Natural killer cell (primary cell): Measurements from ENCODE around the gene ATG12. TPM values are rescaled to one million over a fixed set of nuclear protein-coding genes. Genes with fewer than 3 reads are reported as not detected.

Experiments
- ATAC-seq, 3 donors: fragments of 150-1000 bp in 2 of 3; fragments of 200-7000 bp in 1 of 3; cut with Tn5 transposase; 1 replicate in 1 of 3; 2 replicates in 2 of 3; pipeline ENCODE4 v1.10.0; 2021; ENCODE audit warnings: mild to moderate bottlenecking in 2 of 3, moderate library complexity in 2 of 3
- DNase-seq, 2 donors: peaks; one replicate each; pipeline versions ENCODE4 v3.0.0 to v3.0.0-alpha.2; 2013 to 2021; ENCODE audit warnings: mixed read lengths in 1 of 2
- H3K27ac ChIP-seq: one replicate; pipeline ENCODE4 v1.5.1; 2013; ENCODE audit warnings: mild to moderate bottlenecking, low read length
- H3K27me3 ChIP-seq: one replicate; pipeline ENCODE4 v1.6.1; 2013; ENCODE audit warnings: low read length; ENCODE audit not compliant: control insufficient read depth, insufficient read depth
- H3K36me3 ChIP-seq: one replicate; pipeline ENCODE4 v1.6.1; 2013; ENCODE audit warnings: low read length; ENCODE audit not compliant: control insufficient read depth, insufficient read depth
- H3K4me1 ChIP-seq: one replicate; pipeline ENCODE4 v1.6.1; 2013; ENCODE audit warnings: low read length; ENCODE audit not compliant: control insufficient read depth, insufficient read depth
- H3K4me3 ChIP-seq: one replicate; pipeline ENCODE4 v1.5.1; 2013; ENCODE audit warnings: low read length
- H3K9me3 ChIP-seq: one replicate; pipeline ENCODE4 v1.6.1; 2013; ENCODE audit warnings: low read length; ENCODE audit not compliant: control insufficient read depth, insufficient read depth
- H3K27ac Mint-ChIP-seq, 2 donors: one replicate each; pipeline ENCODE4 v1.8.0; 2022; ENCODE audit warnings: mild to moderate bottlenecking in 2 of 2, mixed read lengths in 2 of 2, moderate library complexity in 1 of 2
- H3K27me3 Mint-ChIP-seq, 2 donors: one replicate each; pipeline ENCODE4 v1.8.0; 2022; ENCODE audit warnings: low read depth in 2 of 2, mixed read lengths in 2 of 2
- H3K36me3 Mint-ChIP-seq: one replicate; pipeline ENCODE4 v1.8.0; 2022; ENCODE audit warnings: mixed read lengths
- H3K4me1 Mint-ChIP-seq, 2 donors: one replicate each; pipeline ENCODE4 v1.8.0; 2022; ENCODE audit warnings: mixed read lengths in 2 of 2
- H3K4me3 Mint-ChIP-seq: one replicate; pipeline ENCODE4 v1.8.0; 2022; ENCODE audit warnings: mild to moderate bottlenecking, moderate library complexity, mixed read lengths
- H3K9me3 Mint-ChIP-seq, 2 donors: one replicate each; pipeline ENCODE4 v1.8.0; 2022; ENCODE audit warnings: mixed read lengths in 2 of 2
- WGBS: methylation state at CpG from one replicate; pipeline ENCODE4 v1.1.7; 2013; ENCODE audit warnings: missing lambda C conversion rate; ENCODE audit not compliant: insufficient coverage; 5-methylcytosine and 5-hydroxymethylcytosine counted together
- intact Hi-C: fragments of 100-400 bp; cut with micrococcal nuclease; formaldehyde crosslinking; loops from one replicate; pipeline ENCODE4 v1.14.2; 2022
- total RNA-seq, 4 donors: library from RNA; stranded (reverse); fragments of 120-200 nt in 1 of 4; gene quantifications; one replicate each; pipeline versions ENCODE4 v1.2.3 to v1.2.4, GENCODE V29; 2013 to 2022
- TF ChIP-seq, protein P1 (sequence below): fragments of 200-600 bp; IDR thresholded peaks from one replicate; pipeline ENCODE4 v1.8.0; 2022; ENCODE audit warnings: antibody characterized with exemption

Gene ATG12
- total RNA-seq, 3 donors from 2014 or later (not counting 1 experiment from before 2014, with no cell fraction given): 88.9 to 108 (median 92.9) TPM

DNA sequence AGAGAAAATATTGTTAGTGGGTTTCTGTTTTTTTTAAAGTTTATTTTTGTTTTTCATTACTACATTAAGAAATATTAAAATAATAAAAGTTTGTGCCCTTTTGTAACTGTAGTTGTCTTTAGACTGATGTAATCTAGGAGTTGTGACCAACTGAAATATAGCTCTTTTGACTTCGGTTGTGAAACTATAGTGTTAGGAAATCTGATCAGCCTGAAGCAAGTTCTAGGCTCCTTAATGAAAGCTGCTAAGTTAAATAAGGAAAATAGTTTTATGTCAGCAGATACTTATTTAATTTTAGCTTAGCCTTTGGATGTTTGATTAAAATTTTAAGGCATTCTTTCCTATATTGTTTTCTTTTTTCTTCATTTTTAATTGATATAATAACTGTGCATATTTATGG, 14.6 kb upstream of the ATG12 start:
- Mint-ChIP-seq H3K36me3 (no peaks in the 10 kb centered on the region), H3K9me3 (no peaks in the 10 kb centered on the region), H3K4me1 (peaks cover 27 to 31% of the 10 kb centered on the region in 2 donors), H3K4me3 (no peak overlapping the region), H3K27ac (no peak overlapping the region), H3K27me3 (no peaks in the 10 kb centered on the region)
- Histone ChIP-seq H3K4me1 (no peaks in the 10 kb centered on the region), H3K4me3 (no peak overlapping the region), H3K27me3 (no peaks in the 10 kb centered on the region), H3K27ac (no peak overlapping the region), H3K9me3 (no peaks in the 10 kb centered on the region), H3K36me3 (no peaks in the 10 kb centered on the region)
- WGBS: 83% methylated on average over 1 of the region's 1 CpG
- TF ChIP-seq, protein P1, sequence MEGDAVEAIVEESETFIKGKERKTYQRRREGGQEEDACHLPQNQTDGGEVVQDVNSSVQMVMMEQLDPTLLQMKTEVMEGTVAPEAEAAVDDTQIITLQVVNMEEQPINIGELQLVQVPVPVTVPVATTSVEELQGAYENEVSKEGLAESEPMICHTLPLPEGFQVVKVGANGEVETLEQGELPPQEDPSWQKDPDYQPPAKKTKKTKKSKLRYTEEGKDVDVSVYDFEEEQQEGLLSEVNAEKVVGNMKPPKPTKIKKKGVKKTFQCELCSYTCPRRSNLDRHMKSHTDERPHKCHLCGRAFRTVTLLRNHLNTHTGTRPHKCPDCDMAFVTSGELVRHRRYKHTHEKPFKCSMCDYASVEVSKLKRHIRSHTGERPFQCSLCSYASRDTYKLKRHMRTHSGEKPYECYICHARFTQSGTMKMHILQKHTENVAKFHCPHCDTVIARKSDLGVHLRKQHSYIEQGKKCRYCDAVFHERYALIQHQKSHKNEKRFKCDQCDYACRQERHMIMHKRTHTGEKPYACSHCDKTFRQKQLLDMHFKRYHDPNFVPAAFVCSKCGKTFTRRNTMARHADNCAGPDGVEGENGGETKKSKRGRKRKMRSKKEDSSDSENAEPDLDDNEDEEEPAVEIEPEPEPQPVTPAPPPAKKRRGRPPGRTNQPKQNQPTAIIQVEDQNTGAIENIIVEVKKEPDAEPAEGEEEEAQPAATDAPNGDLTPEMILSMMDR: no peak
- ATAC-seq (no peak), DNase-seq (no peak)
- intact Hi-C loops: no loop called here

DNA sequence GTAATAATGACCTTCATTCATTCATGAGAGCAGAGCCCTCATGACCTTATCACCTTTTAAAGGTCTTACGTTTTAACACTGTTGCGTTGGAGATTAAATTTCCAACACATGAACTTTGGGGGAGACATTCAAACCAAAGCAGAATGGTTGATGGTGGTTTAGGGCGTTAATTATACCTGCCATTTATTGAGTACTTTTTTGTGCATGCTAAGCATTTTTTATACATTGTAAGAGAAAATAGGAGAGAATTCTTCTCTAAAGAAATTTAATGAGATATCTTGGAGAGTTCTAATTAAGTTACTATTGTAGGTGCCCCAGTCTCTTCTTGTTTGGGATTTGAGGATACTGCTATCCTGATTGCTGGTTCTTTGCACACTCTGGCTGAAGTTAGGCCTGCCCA, 12.8 kb upstream of the ATG12 start:
- no peak overlapping the region for H3K27ac ChIP-seq
- peaks cover 20 to 34% of the 10 kb centered on the region in 2 donors for H3K4me1 Mint-ChIP-seq
- no peaks in the 10 kb centered on the region for H3K4me1 ChIP-seq
- H3K27me3 Mint-ChIP-seq: no peaks in the 10 kb centered on the region
- H3K27ac Mint-ChIP-seq: no peak overlapping the region
- no peak for ATAC-seq
- H3K36me3 Mint-ChIP-seq: no peaks in the 10 kb centered on the region
- H3K27me3 ChIP-seq: no peaks in the 10 kb centered on the region
- 100% methylated on average over 3 of the region's 3 CpGs for WGBS
- TF ChIP-seq, protein P1: no peak
- H3K4me3 ChIP-seq: no peak overlapping the region
- no peaks in the 10 kb centered on the region for H3K36me3 ChIP-seq
- no peak for DNase-seq
- no peak overlapping the region for H3K4me3 Mint-ChIP-seq
- intact Hi-C loops: no loop called here
- H3K9me3 Mint-ChIP-seq: no peaks in the 10 kb centered on the region
- H3K9me3 ChIP-seq: no peaks in the 10 kb centered on the region

DNA sequence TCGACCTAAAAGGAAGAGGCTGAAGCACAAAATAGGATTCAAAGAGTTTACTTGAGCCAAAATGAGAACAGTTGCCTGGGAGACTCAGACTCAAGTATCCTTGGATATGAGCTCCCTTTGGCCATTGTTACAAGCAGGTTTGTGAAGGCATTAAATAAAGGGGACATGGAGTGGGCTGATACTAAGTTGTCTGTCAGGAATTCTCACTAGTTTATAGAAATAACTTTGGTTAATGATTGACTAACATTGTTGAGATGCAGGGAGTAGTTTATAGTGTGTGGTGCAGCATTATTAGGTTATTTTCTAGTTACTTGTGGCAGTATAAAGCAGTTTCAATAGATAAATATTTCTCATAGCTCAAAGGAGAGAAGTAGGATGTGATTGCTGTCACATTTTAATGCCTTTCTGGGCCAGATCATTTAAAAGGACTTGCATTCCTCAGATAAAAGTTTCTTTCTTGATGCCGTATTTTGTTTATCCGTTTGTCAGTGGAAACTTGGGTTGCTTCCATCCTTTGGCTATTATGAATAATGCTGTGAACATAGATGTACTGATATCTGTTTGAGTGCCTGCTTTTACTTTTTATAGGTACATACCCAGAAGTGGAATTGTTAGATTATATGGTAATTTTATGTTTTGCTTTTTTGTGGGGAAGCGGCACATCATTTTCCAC, 9.5 kb upstream of the ATG12 start:
- Histone ChIP-seq H3K27ac (no peak overlapping the region), H3K36me3 (no peaks in the 10 kb centered on the region), H3K9me3 (no peaks in the 10 kb centered on the region), H3K4me1 (no peaks in the 10 kb centered on the region), H3K4me3 (no peak overlapping the region), H3K27me3 (no peaks in the 10 kb centered on the region)
- ATAC-seq (no peak), DNase-seq (no peak)
- Mint-ChIP-seq H3K36me3 (no peaks in the 10 kb centered on the region), H3K4me1 (peaks cover 7 to 20% of the 10 kb centered on the region in 2 donors), H3K27me3 (no peaks in the 10 kb centered on the region), H3K4me3 (no peak overlapping the region), H3K27ac (no peak overlapping the region), H3K9me3 (no peaks in the 10 kb centered on the region)
- intact Hi-C loops: no loop called here
- 100% methylated on average over 3 of the region's 4 CpGs for WGBS
- TF ChIP-seq, protein P1: no peak

DNA sequence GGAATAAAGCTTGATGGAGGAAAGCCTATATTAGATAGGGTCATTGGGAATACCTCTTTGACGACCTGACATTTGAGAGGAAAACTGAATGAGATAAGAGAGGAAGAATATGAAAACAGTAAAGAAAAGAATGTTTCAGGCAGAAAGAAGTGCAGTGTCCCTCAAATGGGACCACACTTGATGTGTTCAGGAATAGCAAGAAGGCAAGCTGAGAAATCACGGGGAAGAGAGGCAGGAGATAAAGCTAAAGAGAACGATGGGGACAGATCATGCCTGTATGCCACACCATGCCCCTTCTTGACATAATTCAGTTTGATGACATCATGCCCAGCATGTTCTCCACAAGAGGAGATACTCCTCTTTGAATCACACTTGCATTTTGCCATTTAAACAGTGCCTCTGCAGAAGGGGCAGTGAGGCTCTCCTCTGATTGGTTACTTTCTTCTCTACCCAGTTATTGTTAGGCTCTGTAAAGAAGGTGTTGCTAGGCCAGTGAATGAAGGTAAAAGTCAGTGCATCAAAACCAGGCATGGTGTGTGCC, 8.0 kb upstream of the ATG12 start:
- intact Hi-C loops: no loop called here
- H3K27ac ChIP-seq: no peak overlapping the region
- no peaks in the 10 kb centered on the region for H3K4me1 ChIP-seq
- TF ChIP-seq, protein P1: no peak
- no peaks in the 10 kb centered on the region for H3K36me3 Mint-ChIP-seq
- no peaks in the 10 kb centered on the region for H3K27me3 Mint-ChIP-seq
- WGBS: 92% methylated on average over 3 of the region's 3 CpGs
- H3K27ac Mint-ChIP-seq: no peak overlapping the region
- no peaks in the 10 kb centered on the region for H3K9me3 ChIP-seq
- H3K4me3 Mint-ChIP-seq: no peak overlapping the region
- ATAC-seq (no peak), DNase-seq (no peak)
- no peak overlapping the region for H3K4me3 ChIP-seq
- no peaks in the 10 kb centered on the region for H3K36me3 ChIP-seq
- H3K9me3 Mint-ChIP-seq: no peaks in the 10 kb centered on the region
- H3K4me1 Mint-ChIP-seq: peaks cover 12 to 19% of the 10 kb centered on the region in 2 donors
- no peaks in the 10 kb centered on the region for H3K27me3 ChIP-seq
